KMS-11 (cell line): ENCODE results near the gene SPATS2.

Source experiments
- H2AFZ ChIP-seq: fragments of 200-600 bp; sonication (generic); 2 replicates; pipeline ENCODE4 v1.6.1; 2016; ENCODE audit warnings: antibody characterized with exemption, mixed run types, low read depth
- H3K27ac ChIP-seq: fragments of 200-600 bp; sonication (generic); 2 replicates; pipeline ENCODE4 v1.6.1; 2016; ENCODE audit warnings: mild to moderate bottlenecking, mixed run types
- H3K27me3 ChIP-seq: fragments of 200-600 bp; sonication (generic); 2 replicates; pipeline ENCODE4 v1.6.1; 2017; ENCODE audit warnings: mild to moderate bottlenecking, low read depth, mixed run types, moderate library complexity; ENCODE audit not compliant: insufficient read depth
- H3K36me3 ChIP-seq: fragments of 200-600 bp; sonication (generic); 2 replicates; pipeline ENCODE4 v1.6.1; 2017; ENCODE audit warnings: mild to moderate bottlenecking, mixed run types; ENCODE audit not compliant: insufficient read depth
- H3K4me1 ChIP-seq: fragments of 200-600 bp; sonication (generic); 2 replicates; pipeline ENCODE4 v1.6.1; 2016; ENCODE audit warnings: mild to moderate bottlenecking, low read depth, mixed run types; ENCODE audit not compliant: poor library complexity, severe bottlenecking
- H3K4me2 ChIP-seq: fragments of 200-600 bp; sonication (generic); 2 replicates; pipeline ENCODE4 v1.7.0; 2016; ENCODE audit warnings: mild to moderate bottlenecking, mixed run types
- H3K4me3 ChIP-seq: fragments of 200-600 bp; sonication (generic); IDR thresholded peaks from 2 replicates; pipeline ENCODE4 v1.6.1; 2017; ENCODE audit warnings: low read depth, low read length, mixed read lengths; ENCODE audit not compliant: insufficient read depth
- H3K79me2 ChIP-seq: fragments of 200-600 bp; sonication (generic); 2 replicates; pipeline ENCODE4 v1.6.1; 2016; ENCODE audit warnings: low read depth, mixed run types; ENCODE audit not compliant: insufficient read depth
- H3K9ac ChIP-seq: fragments of 200-600 bp; sonication (generic); 2 replicates; pipeline ENCODE4 v1.6.1; 2016; ENCODE audit warnings: mild to moderate bottlenecking, mixed run types
- H4K20me1 ChIP-seq: fragments of 200-600 bp; sonication (generic); 2 replicates; pipeline ENCODE4 v1.6.1; 2016; ENCODE audit warnings: mild to moderate bottlenecking, mixed run types; ENCODE audit not compliant: insufficient read depth
- CTCF ChIP-seq: fragments of 200-600 bp; sonication (generic); conservative IDR thresholded peaks from 2 replicates; pipeline ENCODE4 v1.6.1; 2017; ENCODE audit warnings: low read depth, mild to moderate bottlenecking, antibody characterized with exemption, low read length, moderate library complexity, mixed read lengths

Gene SPATS2

DNA sequence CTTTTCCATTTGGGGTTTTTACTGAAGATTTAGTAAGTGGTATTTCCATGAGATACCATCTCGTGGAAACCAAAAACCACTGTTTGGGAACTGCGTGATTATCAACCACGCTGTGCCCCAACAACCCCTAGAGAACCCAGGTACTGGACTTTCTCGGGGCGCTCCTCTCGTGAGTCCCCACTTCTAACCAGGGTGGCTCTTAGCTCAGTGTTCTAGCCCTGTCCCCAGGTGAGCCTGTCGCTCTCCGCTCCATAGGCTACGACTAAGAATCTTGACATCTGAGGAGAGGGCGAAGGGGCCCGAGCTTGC is 200.0 kb downstream of the SPATS2 start:
- Histone ChIP-seq H3K4me1 (peaks cover 23% of the 10 kb centered on the region), H3K27ac (peak overlapping the region; percentile 78), H3K27me3 (no peaks in the 10 kb centered on the region), H2AFZ (peak overlapping the region; percentile 95), H3K9ac (peak overlapping the region; percentile 92), H3K36me3 (no peaks in the 10 kb centered on the region), H4K20me1 (no peaks in the 10 kb centered on the region), H3K4me2 (peak overlapping the region; percentile 88), H3K79me2 (peaks cover 37% of the 10 kb centered on the region), H3K4me3 (peak overlapping the region; percentile 21)
- no peak for TF ChIP-seq CTCF

- TF ChIP-seq CTCF, result no peak
- H3K4me2 ChIP-seq, result peak within 1 kb of the TSS; percentile 88
- peak within 1 kb of the TSS; percentile 78 for H3K27ac ChIP-seq
- H3K4me3 ChIP-seq, result peak within 1 kb of the TSS; percentile 22
- no peaks in the 10 kb centered on the region for H4K20me1 ChIP-seq
- peak within 1 kb of the TSS; percentile 92 for H3K9ac ChIP-seq
- no peaks in the 10 kb centered on the region for H3K36me3 ChIP-seq
- H2AFZ ChIP-seq, result peak within 1 kb of the TSS; percentile 95
- peaks cover 23% of the 10 kb centered on the region for H3K4me1 ChIP-seq
- peaks cover 37% of the 10 kb centered on the region for H3K79me2 ChIP-seq
- no peaks in the 10 kb centered on the region for H3K27me3 ChIP-seq
Measured at GRCh38 chr12:49567611-49568441, 200.6 kb downstream of the SPATS2 start, which contains the start of gene MCRS1. TSS of gene MCRS1 (minus strand) at chr12:49568142. CDS start at chr12:49566731, 1,411 bp downstream.

- Histone ChIP-seq H3K27me3 (no peaks in the 10 kb centered on the region), H3K4me1 (peaks cover 23% of the 10 kb centered on the region), H3K36me3 (no peaks in the 10 kb centered on the region; the same call in 1 of the 2 replicates), H2AFZ (peak overlapping the region; percentile 95), H3K27ac (peak overlapping the region; percentile 78), H3K4me3 (peak overlapping the region; percentile 22), H3K79me2 (peaks cover 37% of the 10 kb centered on the region), H4K20me1 (no peaks in the 10 kb centered on the region), H3K9ac (peak overlapping the region; percentile 92), H3K4me2 (peak overlapping the region; percentile 88)
- TF ChIP-seq CTCF, result no peak
Measured at GRCh38 chr12:49568442-49569162, 201.3 kb downstream of the SPATS2 start.
